Measurements from ENCODE around the gene FAM209A. TPM values are rescaled to one million over a fixed set of nuclear protein-coding genes. Genes with fewer than 3 reads are reported as not detected.
"Not testable (repeated sequence)": the region's sequence is repeated elsewhere in the genome, so short reads cannot be mapped to it uniquely, and the experiment has no call there.

FAM209A gene
- total RNA-seq, 1 donor from 2014 or later: not detected

DNA sequence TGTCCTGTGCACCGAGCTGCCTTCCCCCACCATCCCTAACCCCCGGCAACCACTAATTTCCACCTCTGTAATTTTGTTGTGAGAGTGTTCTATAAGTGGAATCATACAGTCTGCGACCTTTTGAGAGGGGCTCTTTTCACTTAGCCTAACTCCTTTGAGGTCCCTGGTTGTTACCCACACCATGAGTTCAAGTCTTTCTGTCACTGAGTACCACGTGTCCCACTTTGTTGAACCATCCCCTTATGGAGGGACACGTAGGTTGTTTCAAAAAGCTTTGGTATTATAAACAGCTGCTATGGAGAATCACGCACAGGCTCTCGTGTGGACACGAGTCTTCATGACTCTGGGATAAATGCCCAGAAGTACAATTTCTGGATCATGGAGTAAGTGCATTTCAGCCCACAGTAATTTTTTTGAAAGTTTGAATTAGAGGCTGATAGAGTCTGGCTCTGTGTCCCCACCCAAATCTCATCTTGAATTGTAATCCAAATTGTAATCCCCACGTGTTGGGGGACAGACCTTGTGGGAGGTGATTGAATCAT is 18.0 kb downstream of the FAM209A start:
- H3K27me3 ChIP-seq: no peaks in the 10 kb centered on the region
- TF ChIP-seq, protein P1, sequence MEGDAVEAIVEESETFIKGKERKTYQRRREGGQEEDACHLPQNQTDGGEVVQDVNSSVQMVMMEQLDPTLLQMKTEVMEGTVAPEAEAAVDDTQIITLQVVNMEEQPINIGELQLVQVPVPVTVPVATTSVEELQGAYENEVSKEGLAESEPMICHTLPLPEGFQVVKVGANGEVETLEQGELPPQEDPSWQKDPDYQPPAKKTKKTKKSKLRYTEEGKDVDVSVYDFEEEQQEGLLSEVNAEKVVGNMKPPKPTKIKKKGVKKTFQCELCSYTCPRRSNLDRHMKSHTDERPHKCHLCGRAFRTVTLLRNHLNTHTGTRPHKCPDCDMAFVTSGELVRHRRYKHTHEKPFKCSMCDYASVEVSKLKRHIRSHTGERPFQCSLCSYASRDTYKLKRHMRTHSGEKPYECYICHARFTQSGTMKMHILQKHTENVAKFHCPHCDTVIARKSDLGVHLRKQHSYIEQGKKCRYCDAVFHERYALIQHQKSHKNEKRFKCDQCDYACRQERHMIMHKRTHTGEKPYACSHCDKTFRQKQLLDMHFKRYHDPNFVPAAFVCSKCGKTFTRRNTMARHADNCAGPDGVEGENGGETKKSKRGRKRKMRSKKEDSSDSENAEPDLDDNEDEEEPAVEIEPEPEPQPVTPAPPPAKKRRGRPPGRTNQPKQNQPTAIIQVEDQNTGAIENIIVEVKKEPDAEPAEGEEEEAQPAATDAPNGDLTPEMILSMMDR (IDR thresholded peaks at IDR 0.05): no peak

GRCh38 chr20:56551571-56551970 is 27.0 kb downstream of the FAM209A start:
- Histone ChIP-seq H3K36me3 (no peaks in the 10 kb centered on the region), H3K4me3 (no peak overlapping the region), H3K27me3 (no peaks in the 10 kb centered on the region), H3K27ac (no peak overlapping the region), H3K4me1 (no peaks in the 10 kb centered on the region), H3K9me3 (no peaks in the 10 kb centered on the region)
- TF ChIP-seq, protein P1 (IDR thresholded peaks at IDR 0.05): no peak
- no peak for DNase-seq (ENCODE audit: low spot score in 2 of 2)
- intact Hi-C loops (cut with DNase I): loop anchor here (2.0 kb wide), 1 partner anchor 795 kb away; no protein-coding TSS in a partner anchor

More for the DNA sequence above, 18.0 kb downstream of the FAM209A start:
- DNase-seq (ENCODE audit: low spot score in 2 of 2): no peak
- Histone ChIP-seq H3K4me1 (no peaks in the 10 kb centered on the region), H3K27ac (no peak overlapping the region), H3K4me3 (no peak overlapping the region), H3K36me3 (no peaks in the 10 kb centered on the region), H3K9me3 (no peaks in the 10 kb centered on the region)
- intact Hi-C loops (cut with DNase I): no loop called here

DNA sequence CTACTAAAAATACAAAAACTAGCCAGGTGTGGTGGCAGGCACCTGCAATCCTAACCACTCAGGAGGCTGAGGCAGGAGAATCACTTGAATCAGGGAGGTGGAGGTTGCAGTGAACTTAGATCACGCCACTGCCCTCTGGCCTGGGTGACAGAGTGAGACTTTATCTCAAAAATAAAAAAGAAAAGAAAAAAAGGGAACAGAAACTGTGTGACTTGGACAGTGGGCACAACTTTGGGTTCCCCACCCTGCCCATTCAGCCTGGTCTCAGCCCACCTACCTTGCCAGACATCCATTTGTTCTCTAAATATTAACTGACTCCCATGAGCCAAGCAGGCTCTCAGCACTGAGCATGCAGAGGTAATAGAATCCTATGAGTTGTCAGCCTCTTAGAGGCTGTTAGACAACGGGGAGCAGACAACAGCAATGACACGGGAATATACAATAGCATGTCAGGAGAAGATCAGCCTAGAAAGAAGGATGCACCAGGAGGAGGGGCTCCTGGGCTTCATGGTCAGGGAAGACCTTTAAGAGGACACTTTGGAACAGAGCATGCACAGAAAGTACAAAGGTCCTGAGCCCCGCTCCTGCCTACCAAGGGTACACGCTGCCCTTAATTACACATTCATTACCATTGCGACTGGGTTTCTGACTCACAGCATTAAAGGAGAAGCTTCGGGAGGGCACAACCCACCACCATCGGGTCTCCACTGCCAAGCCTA is 28.5 kb downstream of the FAM209A start:
- Histone ChIP-seq H3K4me3 (no peak overlapping the region), H3K4me1 (no peaks in the 10 kb centered on the region), H3K27me3 (no peaks in the 10 kb centered on the region), H3K9me3 (no peaks in the 10 kb centered on the region), H3K27ac (no peak overlapping the region), H3K36me3 (no peaks in the 10 kb centered on the region)
- no peak for DNase-seq (ENCODE audit: low spot score in 2 of 2)
- intact Hi-C loops (cut with DNase I): no loop called here
- TF ChIP-seq, protein P1 (IDR thresholded peaks at IDR 0.05): no peak

DNA sequence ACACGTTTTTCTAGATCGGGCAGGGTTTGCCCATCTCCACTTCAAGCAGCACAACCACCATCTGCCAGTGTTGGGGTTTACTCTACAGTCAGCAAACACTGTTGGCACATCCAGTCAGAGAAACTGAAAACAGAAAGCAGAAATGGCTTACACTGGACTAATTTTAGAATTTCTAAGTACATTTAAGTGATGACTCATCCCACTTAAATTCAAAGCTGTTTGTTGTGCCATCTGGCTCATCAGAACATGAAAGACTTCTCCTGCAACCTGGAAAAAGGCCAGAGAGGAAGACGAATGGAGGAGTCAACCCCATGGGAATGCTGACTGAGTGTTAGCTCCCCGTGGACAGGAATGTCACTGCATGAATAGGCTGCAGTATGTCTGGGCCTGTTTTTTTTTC is 30.3 kb downstream of the FAM209A start:
- Histone ChIP-seq H3K4me1 (no peaks in the 10 kb centered on the region), H3K36me3 (no peaks in the 10 kb centered on the region), H3K27ac (no peak overlapping the region), H3K9me3 (no peaks in the 10 kb centered on the region), H3K27me3 (no peaks in the 10 kb centered on the region), H3K4me3 (no peak overlapping the region)
- DNase-seq (ENCODE audit: low spot score in 2 of 2): peak in 1 of 2 donors; percentile 66
- intact Hi-C loops (cut with DNase I): no loop called here
- TF ChIP-seq, protein P1 (IDR thresholded peaks at IDR 0.05): no peak

DNA sequence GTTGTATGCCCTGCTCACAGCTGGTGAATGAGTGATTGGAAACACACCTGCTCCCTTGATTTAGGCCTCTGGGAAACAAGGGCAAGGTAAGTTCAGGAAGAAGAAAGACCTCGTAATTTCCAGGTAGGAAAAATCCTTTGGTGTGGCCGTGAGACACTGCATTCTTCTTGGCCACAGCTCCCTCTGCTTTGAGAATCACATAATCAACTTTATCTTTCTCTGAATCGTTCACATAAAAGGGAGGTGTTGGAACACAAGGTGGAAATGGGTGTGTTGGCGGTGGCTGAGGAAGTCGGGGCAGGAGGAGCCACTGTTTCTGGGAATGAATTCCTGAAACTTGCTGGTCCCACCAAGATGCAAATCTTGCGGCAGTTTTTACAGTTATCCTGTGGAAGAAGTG is 34.4 kb downstream of the FAM209A start:
- TF ChIP-seq, protein P1 (IDR thresholded peaks at IDR 0.05): no peak
- H3K36me3 ChIP-seq: no peaks in the 10 kb centered on the region
- no peaks in the 10 kb centered on the region for H3K27me3 ChIP-seq
- H3K9me3 ChIP-seq: no peaks in the 10 kb centered on the region
- no peaks in the 10 kb centered on the region for H3K4me1 ChIP-seq
- H3K27ac ChIP-seq: no peak overlapping the region
- no peak for DNase-seq (ENCODE audit: low spot score in 2 of 2)
- H3K4me3 ChIP-seq: no peak overlapping the region
- intact Hi-C loops (cut with DNase I): no loop called here

- DNase-seq (ENCODE audit: low spot score in 2 of 2); H3K27ac ChIP-seq; intact Hi-C loops (cut with DNase I); H3K27me3 ChIP-seq; H3K9me3 ChIP-seq; H3K36me3 ChIP-seq; H3K4me1 ChIP-seq; H3K4me3 ChIP-seq: not testable (repeated sequence)
Measured at GRCh38 chr20:56564526-56564925, 40.0 kb downstream of the FAM209A start.

All from ascending aorta (tissue), 2 donors.